Esophagus mucosa (tissue), 1 donor: ENCODE results near the gene FYTTD1. TPM values are rescaled to one million over a fixed set of nuclear protein-coding genes. Genes with fewer than 3 reads are reported as not detected.

Experiments used
- ATAC-seq: fragments of 200-7000 bp; cut with Tn5 transposase; one replicate; pipeline ENCODE4 v1.9.1; 2020
- total RNA-seq: library from RNA; stranded (reverse); gene quantifications from one replicate; pipeline ENCODE4 v1.2.4, GENCODE V29; 2023
- donor health status: DM: yes; HTN: yes; CAD: no.

The FYTTD1 gene
- total RNA-seq, 1 donor from 2014 or later: 41.4 TPM

- ATAC-seq: no peak
Measured at GRCh38 chr3:197836244-197836643, 86.6 kb downstream of the FYTTD1 start.

Other genes starting within 250 kb of the FYTTD1 start
- gene BDH1, start 193.9 kb upstream of the FYTTD1 start, total RNA-seq: 67.9 TPM
- gene RUBCN, start 13.0 kb upstream of the FYTTD1 start, total RNA-seq: 18.0 TPM
- 20.8 TPM for gene LRCH3, start 41.4 kb downstream of the FYTTD1 start, total RNA-seq
- gene RPL35A, start 200.3 kb downstream of the FYTTD1 start, total RNA-seq: 1,002 TPM
- 5.7 TPM for gene LMLN, start 210.3 kb downstream of the FYTTD1 start, total RNA-seq